Measurements from ENCODE around the gene FGF22.

Gene FGF22

GRCh38 chr19:613732-614567 is 25.7 kb upstream of the FGF22 start:
- Histone ChIP-seq H3K27ac (no peak overlapping the region), H3K4me3 (no peak overlapping the region)
- DNase-seq (ENCODE audit: low spot score) = no peak
- no peak for TF ChIP-seq CTCF (IDR thresholded peaks at IDR 0.05)

GRCh38 chr19:615619-616018 is 24.1 kb upstream of the FGF22 start:
- no peak for TF ChIP-seq CTCF (IDR thresholded peaks at IDR 0.05)
- no peak for DNase-seq (ENCODE audit: low spot score)
- peak overlapping the region; percentile 58 for H3K4me3 ChIP-seq
- H3K27ac ChIP-seq = no peak overlapping the region

- TF ChIP-seq CTCF (IDR thresholded peaks at IDR 0.05) = no peak
- H3K4me3 ChIP-seq = peak overlapping the region; percentile 58
- no peak for DNase-seq (ENCODE audit: low spot score)
- no peak overlapping the region for H3K27ac ChIP-seq
Measured at GRCh38 chr19:616062-616700, 23.5 kb upstream of the FGF22 start.

GRCh38 chr19:616747-617526 is 22.7 kb upstream of the FGF22 start:
- no peak for TF ChIP-seq CTCF (IDR thresholded peaks at IDR 0.05)
- no peak for DNase-seq (ENCODE audit: low spot score)
- H3K27ac ChIP-seq = no peak overlapping the region
- peak overlapping the region; percentile 58 for H3K4me3 ChIP-seq

GRCh38 chr19:617551-618246 is 22.0 kb upstream of the FGF22 start:
- Histone ChIP-seq H3K4me3 (no peak overlapping the region), H3K27ac (no peak overlapping the region)
- no peak for TF ChIP-seq CTCF (IDR thresholded peaks at IDR 0.05)
- DNase-seq (ENCODE audit: low spot score) = no peak

- no peak for DNase-seq (ENCODE audit: low spot score)
- Histone ChIP-seq H3K4me3 (no peak overlapping the region), H3K27ac (no peak overlapping the region)
- no peak for TF ChIP-seq CTCF (IDR thresholded peaks at IDR 0.05)
Measured at GRCh38 chr19:618247-618619, 21.4 kb upstream of the FGF22 start.

All from coronary artery (tissue), 2 donors.